Stomach (tissue), 9 donors: Measurements from ENCODE around the gene SLC16A10. TPM values are rescaled to one million over a fixed set of nuclear protein-coding genes. Genes with fewer than 3 reads are reported as not detected.

Experiments used
- DNase-seq, 2 donors: peaks; one replicate each; pipeline versions ENCODE4 v3.0.0 to v3.0.0-alpha.2; 2013 to 2019
- H3K27ac ChIP-seq, 5 donors: fragments of 200-600 bp in 4 of 5; sonication (generic) in 4 of 5; one replicate each; pipeline ENCODE4 v1.5.1; 2013 to 2019; ENCODE audit warnings: mild to moderate bottlenecking in 1 of 5, moderate library complexity in 1 of 5
- H3K27me3 ChIP-seq, 3 donors: fragments of 200-600 bp; sonication (generic); one replicate each; pipeline ENCODE4 v1.5.1; 2017 to 2019; ENCODE audit warnings: mixed run types in 1 of 3
- H3K36me3 ChIP-seq, 4 donors: fragments of 200-600 bp; sonication (generic); 1 replicate in 3 of 4; 2 replicates in 1 of 4; pipeline ENCODE4 v1.5.1; 2016 to 2019
- H3K4me1 ChIP-seq, 4 donors: fragments of 200-600 bp; sonication (generic); one replicate each; pipeline ENCODE4 v1.5.1; 2016 to 2019
- H3K4me3 ChIP-seq, 4 donors: fragments of 200-600 bp; sonication (generic) in 3 of 4; one replicate each; pipeline ENCODE4 v1.5.1; 2016 to 2019; ENCODE audit warnings: mild to moderate bottlenecking in 1 of 4
- H3K9me3 ChIP-seq, 4 donors: fragments of 200-600 bp; sonication (generic); one replicate each; pipeline ENCODE4 v1.5.1; 2016 to 2019
- EP300 ChIP-seq: sonication (generic); formaldehyde crosslinking; IDR thresholded peaks from one replicate; pipeline ENCODE4 v1.6.1; 2017; ENCODE audit warnings: antibody characterized with exemption
- POLR2A ChIP-seq, 4 donors: fragments of 450-650 bp; IDR thresholded peaks; one replicate each; pipeline ENCODE4 v1.6.1; 2016; ENCODE audit warnings: antibody characterized with exemption in 4 of 4, control low read depth in 2 of 4, mild to moderate bottlenecking in 1 of 4, moderate library complexity in 1 of 4
- POLR2AphosphoS5 ChIP-seq, 3 donors: sonication (generic); formaldehyde crosslinking; IDR thresholded peaks; one replicate each; pipeline ENCODE4 v1.6.1; 2016; ENCODE audit warnings: antibody characterized with exemption in 3 of 3
- WGBS, 5 donors: extraction: QIAGEN DNeasy Blood & Tissue Kit in 3 of 5; methylation state at CpG; one replicate each; pipeline versions ENCODE4 v1.1.5 to v1.1.7; 2013 to 2018; 5-methylcytosine and 5-hydroxymethylcytosine counted together
- intact Hi-C: fragments of 100-400 bp; cut with DNase I; formaldehyde crosslinking; loops from one replicate; pipeline ENCODE4 v1.15.1; 2023; ENCODE audit warnings: low total_unique reads
- polyA plus RNA-seq, 3 donors: library from polyadenylated mRNA; stranded (reverse); fragments of 200-250 nt; gene quantifications; one replicate each; pipeline ENCODE4 v1.2.3, GENCODE V29; 2013
- total RNA-seq, 5 donors: library from RNA; depleted of rRNA; stranded (reverse); fragments of >200 nt; gene quantifications; one replicate each; pipeline versions ENCODE4 v1.1.0 to v1.2.3, GENCODE V29; 2014 to 2016
- TF ChIP-seq, protein P1 (sequence below), 7 experiments: fragments of 450-650 bp in 4 of 7; fragments of 200-600 bp in 3 of 7; sonication (generic) in 3 of 7; IDR thresholded peaks; one replicate each; pipeline ENCODE4 v1.5.1; 2016 to 2019; ENCODE audit warnings: antibody characterized with exemption in 7 of 7, control low read depth in 2 of 7, mild to moderate bottlenecking in 1 of 7
- donor health status: healthy with polysubstance abuse.
- donor health status: Bipolar disorder and iron deficiency.
- donor health status: healthy.

The SLC16A10 gene
- total and polyA plus RNA-seq, 8 donors = 0.46 to 206 (median 8.5) TPM

DNA sequence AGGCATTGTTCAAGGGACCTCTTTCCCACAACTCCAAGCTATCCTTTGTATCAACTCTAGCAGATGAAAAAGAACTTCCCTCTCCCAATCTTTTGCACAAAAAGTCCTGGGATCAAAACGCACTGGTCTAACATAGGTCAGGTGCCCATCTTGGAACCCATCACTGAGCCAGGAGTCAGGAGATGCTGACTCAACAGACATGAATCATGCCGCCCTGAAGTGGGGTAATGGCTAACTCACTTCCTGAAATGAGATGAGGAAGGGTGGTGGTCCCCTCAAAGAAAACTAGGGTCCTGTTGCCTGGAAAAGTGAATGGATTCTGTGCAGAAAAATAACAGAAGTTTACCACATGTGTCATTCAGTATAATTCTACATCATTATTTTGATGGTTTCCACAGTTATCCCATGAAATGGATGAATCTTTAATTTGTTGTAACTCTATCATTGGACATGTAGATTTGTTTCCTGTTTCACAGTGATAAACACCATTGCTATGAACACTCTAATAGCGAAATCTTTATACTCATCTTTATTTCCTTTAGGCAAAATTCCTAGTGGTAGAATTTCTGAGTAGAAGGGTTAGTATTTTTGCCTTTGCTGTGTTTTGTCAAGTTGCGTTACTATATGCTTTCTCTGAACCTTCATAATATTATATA, 151.3 kb downstream of the SLC16A10 start:
- no peak overlapping the region for H3K27ac ChIP-seq
- no peaks in the 10 kb centered on the region for H3K9me3 ChIP-seq
- H3K4me3 ChIP-seq = no peak overlapping the region
- H3K4me1 ChIP-seq = no peaks in the 10 kb centered on the region
- TF ChIP-seq POLR2A (IDR thresholded peaks at IDR 0.05) (no peak), EP300 (no peak), POLR2AphosphoS5 (IDR thresholded peaks at IDR 0.05) (no peak)
- TF ChIP-seq, protein P1, sequence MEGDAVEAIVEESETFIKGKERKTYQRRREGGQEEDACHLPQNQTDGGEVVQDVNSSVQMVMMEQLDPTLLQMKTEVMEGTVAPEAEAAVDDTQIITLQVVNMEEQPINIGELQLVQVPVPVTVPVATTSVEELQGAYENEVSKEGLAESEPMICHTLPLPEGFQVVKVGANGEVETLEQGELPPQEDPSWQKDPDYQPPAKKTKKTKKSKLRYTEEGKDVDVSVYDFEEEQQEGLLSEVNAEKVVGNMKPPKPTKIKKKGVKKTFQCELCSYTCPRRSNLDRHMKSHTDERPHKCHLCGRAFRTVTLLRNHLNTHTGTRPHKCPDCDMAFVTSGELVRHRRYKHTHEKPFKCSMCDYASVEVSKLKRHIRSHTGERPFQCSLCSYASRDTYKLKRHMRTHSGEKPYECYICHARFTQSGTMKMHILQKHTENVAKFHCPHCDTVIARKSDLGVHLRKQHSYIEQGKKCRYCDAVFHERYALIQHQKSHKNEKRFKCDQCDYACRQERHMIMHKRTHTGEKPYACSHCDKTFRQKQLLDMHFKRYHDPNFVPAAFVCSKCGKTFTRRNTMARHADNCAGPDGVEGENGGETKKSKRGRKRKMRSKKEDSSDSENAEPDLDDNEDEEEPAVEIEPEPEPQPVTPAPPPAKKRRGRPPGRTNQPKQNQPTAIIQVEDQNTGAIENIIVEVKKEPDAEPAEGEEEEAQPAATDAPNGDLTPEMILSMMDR (IDR thresholded peaks at IDR 0.05) = no peak
- WGBS, 5 donors = 72 to 85% (median 81%) methylated on average over 4 of the region's 4 CpGs
- DNase-seq = no peak
- intact Hi-C loops = no loop called here
- H3K27me3 ChIP-seq = no peaks in the 10 kb centered on the region
- H3K36me3 ChIP-seq = no peaks in the 10 kb centered on the region

DNA sequence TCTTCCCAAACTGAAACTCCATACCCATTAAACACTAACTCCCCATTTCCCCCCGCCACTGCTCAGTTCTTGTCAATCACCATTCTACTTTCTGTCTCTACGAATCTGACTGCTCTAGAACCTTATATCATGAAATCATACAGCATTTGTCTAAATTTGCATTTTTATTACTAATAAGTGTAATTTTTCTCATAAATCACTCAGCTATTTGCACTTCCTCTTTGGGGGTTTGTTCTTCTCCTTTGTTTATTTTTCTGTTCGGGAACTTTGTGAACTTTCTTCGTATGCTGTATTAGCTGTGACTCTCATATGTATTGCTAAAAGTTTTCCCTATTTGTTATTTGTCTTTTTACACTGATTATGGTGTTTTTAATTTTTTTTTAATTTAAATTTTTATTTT, 152.2 kb downstream of the SLC16A10 start:
- WGBS, 5 donors = 45 to 63% (median 52%) methylated on average over 4 of the region's 4 CpGs
- Histone ChIP-seq H3K27me3 (no peaks in the 10 kb centered on the region), H3K36me3 (no peaks in the 10 kb centered on the region), H3K9me3 (no peaks in the 10 kb centered on the region), H3K4me3 (no peak overlapping the region), H3K27ac (no peak overlapping the region), H3K4me1 (no peaks in the 10 kb centered on the region)
- intact Hi-C loops = no loop called here
- DNase-seq = no peak
- TF ChIP-seq EP300 = no peak
- no peak for TF ChIP-seq POLR2AphosphoS5 (IDR thresholded peaks at IDR 0.05)
- no peak for TF ChIP-seq POLR2A (IDR thresholded peaks at IDR 0.05)
- TF ChIP-seq, protein P1 (IDR thresholded peaks at IDR 0.05) = no peak

DNA sequence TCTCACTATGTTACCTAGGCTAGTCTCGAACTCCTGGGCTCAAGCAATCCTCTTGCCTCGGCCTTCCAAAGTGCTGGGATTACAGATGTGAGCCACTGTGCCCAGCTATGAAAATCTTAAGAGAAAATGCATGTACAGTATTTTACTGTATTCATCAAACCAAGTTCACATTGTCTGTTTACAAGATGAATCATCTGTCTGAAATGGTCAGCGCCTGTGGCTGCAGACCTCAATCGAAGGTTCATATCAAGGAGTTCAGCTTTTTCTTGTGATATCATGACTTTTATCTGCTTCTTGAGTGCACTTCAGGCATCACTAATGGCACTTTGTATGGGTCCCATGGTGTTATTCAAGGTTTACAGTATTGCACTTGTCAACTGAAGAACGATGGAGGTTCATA, 155.1 kb downstream of the SLC16A10 start:
- DNase-seq = no peak
- H3K9me3 ChIP-seq = no peaks in the 10 kb centered on the region
- H3K27ac ChIP-seq = no peak overlapping the region
- WGBS, 5 donors = 77 to 80% (median 80%) methylated on average over 5 of the region's 5 CpGs
- H3K4me1 ChIP-seq = no peaks in the 10 kb centered on the region
- no peaks in the 10 kb centered on the region for H3K36me3 ChIP-seq
- no peaks in the 10 kb centered on the region for H3K27me3 ChIP-seq
- intact Hi-C loops = no loop called here
- TF ChIP-seq EP300 = no peak
- TF ChIP-seq POLR2AphosphoS5 (IDR thresholded peaks at IDR 0.05) = no peak
- TF ChIP-seq, protein P1 (IDR thresholded peaks at IDR 0.05) = no peak
- TF ChIP-seq POLR2A (IDR thresholded peaks at IDR 0.05) = no peak
- no peak overlapping the region for H3K4me3 ChIP-seq

DNA sequence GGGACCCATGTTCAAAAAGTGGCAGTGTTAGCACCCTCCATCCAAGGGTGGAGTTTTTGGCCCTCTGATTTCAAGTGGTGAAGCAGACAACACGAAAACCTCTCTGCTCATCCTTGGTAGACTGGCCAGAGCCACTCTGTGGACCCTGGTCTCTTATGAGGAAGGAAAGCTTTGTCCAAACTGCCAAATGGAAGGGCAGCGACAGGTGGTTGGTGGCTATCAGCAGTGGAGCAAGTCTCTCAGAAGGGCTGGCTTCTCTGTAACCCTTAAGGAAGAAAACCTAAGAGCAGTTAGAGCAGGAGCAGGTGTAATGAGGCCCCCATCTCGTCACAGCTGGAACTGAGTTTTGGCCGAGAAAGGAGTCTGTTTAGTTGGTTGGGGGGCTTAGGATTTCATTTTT, 155.8 kb downstream of the SLC16A10 start:
- no peaks in the 10 kb centered on the region for H3K36me3 ChIP-seq
- no peaks in the 10 kb centered on the region for H3K4me1 ChIP-seq
- H3K9me3 ChIP-seq = no peaks in the 10 kb centered on the region
- 85 to 91% (median 87%) methylated on average over 4 of the region's 4 CpGs for WGBS, 5 donors
- TF ChIP-seq, protein P1 (IDR thresholded peaks at IDR 0.05) = no peak
- TF ChIP-seq EP300 (no peak), POLR2A (IDR thresholded peaks at IDR 0.05) (no peak), POLR2AphosphoS5 (IDR thresholded peaks at IDR 0.05) (no peak)
- DNase-seq = no peak
- intact Hi-C loops = no loop called here
- no peaks in the 10 kb centered on the region for H3K27me3 ChIP-seq
- no peak overlapping the region for H3K4me3 ChIP-seq
- no peak overlapping the region for H3K27ac ChIP-seq
